T-helper 2 cell treated with Interferon-gamma antibody and Interleukin-4, amounts not matched to agents 5 μg/mL and 100 μg/mL, for 36 hours (primary cell): Measurements from ENCODE around the gene SMCP.

Experiments
- DNase-seq: peaks from one replicate; pipeline ENCODE4 v3.0.0; 2021; ENCODE audit warnings: low spot score
- H3K27ac Mint-ChIP-seq: one replicate; pipeline ENCODE4 v1.8.0; 2021; ENCODE audit warnings: mild to moderate bottlenecking, mixed read lengths
- H3K27me3 Mint-ChIP-seq: one replicate; pipeline ENCODE4 v1.8.0; 2021; ENCODE audit warnings: low read depth, mixed read lengths
- H3K36me3 Mint-ChIP-seq: one replicate; pipeline ENCODE4 v1.8.0; 2021; ENCODE audit warnings: low read depth, mixed read lengths
- H3K4me1 Mint-ChIP-seq: one replicate; pipeline ENCODE4 v1.8.0; 2021; ENCODE audit warnings: low read depth, mixed read lengths
- H3K4me3 Mint-ChIP-seq: one replicate; pipeline ENCODE4 v1.8.0; 2022; ENCODE audit warnings: mild to moderate bottlenecking, moderate library complexity, mixed read lengths
- H3K9me3 Mint-ChIP-seq: one replicate; pipeline ENCODE4 v1.8.0; 2021; ENCODE audit warnings: mixed read lengths

The SMCP gene

DNA sequence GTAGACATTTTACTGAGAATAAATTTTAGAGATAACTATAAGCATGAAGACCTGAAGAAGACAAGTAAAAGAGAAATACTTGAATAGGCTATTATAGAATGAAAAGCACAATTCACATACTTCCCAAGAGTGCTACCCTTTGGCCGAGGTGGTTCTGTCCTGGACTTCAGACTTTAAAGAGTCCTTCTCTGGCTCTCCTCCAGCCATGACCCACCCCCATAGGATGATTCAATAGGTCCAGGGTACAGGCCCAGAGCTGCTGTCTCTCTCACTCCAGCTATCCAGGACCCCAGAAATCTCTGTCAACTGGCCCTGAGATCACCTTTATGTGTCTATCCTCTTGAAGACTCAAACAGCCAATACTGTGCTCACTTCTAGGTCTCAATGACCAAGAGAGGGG, 1.3 kb upstream of the SMCP start:
- Mint-ChIP-seq H3K4me3 (no peak overlapping the region), H3K27me3 (peaks cover 2% of the 10 kb centered on the region), H3K27ac (no peak overlapping the region), H3K9me3 (no peaks in the 10 kb centered on the region), H3K4me1 (no peaks in the 10 kb centered on the region), H3K36me3 (no peaks in the 10 kb centered on the region)
- DNase-seq = no peak

DNA sequence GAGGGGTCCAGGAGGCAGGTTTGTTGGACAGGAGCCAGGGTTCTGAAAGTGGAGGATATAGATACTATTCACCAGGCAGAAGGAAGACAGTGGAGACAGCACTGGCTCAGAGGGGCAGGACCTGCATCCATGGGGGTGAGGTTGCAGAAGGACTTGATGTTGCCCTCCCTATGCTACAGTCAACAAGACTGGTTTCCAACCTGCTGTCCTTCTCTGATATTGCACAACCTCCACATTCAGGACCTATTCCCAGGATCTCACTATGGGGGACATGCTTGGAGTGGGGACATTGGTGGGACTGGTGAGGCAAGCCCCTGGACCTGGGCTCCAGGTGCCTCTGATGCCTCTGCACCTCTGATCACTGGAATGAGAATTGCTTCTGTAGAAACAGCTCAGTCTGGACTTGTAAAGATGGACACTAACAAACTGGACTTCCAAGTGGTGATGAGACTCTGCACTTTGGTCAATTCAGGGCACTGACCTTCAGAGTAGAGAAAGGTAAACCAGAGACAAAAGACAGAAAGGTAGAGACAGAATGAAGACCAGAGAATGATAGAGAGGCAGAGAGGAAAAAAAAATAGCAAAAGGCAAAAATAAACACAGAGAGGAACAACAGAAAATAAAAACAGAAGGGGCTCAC, 1.6 kb downstream of the SMCP start:
- no peak for DNase-seq
- Mint-ChIP-seq H3K9me3 (no peaks in the 10 kb centered on the region), H3K4me3 (no peak overlapping the region), H3K4me1 (no peaks in the 10 kb centered on the region), H3K27me3 (peaks cover 2% of the 10 kb centered on the region), H3K36me3 (no peaks in the 10 kb centered on the region), H3K27ac (no peak overlapping the region)

DNA sequence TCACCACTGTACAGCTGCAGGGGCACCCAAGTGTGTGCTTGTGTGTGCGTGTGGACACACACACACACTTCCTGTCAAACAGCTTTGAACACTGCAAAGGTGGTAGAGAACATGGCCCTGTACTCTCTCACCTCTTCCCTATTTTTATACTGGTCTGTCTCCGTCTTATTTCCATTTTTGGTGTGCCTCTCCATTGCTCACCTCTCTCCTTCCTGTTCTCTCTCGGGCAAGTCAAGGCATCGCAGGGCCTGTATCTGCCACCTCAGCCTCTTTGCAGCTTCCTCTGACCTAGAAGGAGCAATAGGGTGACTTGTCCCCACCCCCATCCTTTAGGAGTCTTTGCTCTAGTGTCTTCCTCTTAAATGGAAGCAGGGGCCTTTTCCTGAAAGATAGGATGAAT, 2.2 kb downstream of the SMCP start:
- Mint-ChIP-seq H3K27ac (no peak overlapping the region), H3K9me3 (no peaks in the 10 kb centered on the region), H3K27me3 (no peaks in the 10 kb centered on the region), H3K36me3 (no peaks in the 10 kb centered on the region), H3K4me3 (no peak overlapping the region), H3K4me1 (no peaks in the 10 kb centered on the region)
- DNase-seq = no peak

DNA sequence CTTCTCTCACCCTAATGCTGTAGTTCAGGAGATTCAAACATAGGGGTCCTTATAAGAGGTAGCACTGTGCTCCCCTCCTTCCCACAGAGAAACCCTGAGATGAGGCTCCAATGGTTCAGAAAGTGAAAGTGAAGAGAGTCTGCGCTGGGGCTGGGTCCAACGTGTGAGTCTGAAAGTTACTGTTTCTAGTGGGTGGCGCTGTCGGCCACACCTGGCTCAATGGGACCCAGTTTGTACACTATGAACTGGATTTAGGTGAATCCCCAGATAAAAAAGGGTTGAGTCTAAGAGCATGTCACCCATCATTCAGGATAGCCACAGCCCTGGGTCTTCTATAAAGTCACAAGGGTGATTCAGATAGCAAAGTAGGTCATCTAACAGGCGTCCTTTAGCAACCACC, 2.8 kb downstream of the SMCP start:
- Mint-ChIP-seq H3K9me3 (no peaks in the 10 kb centered on the region), H3K4me3 (no peak overlapping the region), H3K27ac (no peak overlapping the region), H3K27me3 (no peaks in the 10 kb centered on the region), H3K36me3 (no peaks in the 10 kb centered on the region), H3K4me1 (no peaks in the 10 kb centered on the region)
- no peak for DNase-seq

DNA sequence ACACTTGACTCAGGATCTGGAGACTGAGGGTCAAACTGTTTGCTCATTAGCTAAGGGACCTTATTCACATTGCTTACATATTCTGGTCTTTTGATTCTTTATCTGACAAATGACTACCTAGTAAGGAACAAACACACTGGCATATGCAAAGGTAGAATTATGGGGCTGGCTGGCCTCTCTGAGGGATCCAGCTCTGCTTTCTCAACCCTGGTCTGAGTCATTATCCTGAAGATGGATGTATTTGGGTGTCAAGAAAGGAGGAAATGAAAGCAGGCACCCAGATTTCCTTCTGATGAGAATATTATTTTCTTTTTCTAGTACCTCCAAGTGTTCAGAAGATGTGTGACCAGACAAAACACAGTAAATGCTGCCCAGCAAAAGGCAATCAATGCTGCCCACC, 6.0 kb downstream of the SMCP start:
- no peak overlapping the region for H3K4me3 Mint-ChIP-seq
- no peaks in the 10 kb centered on the region for H3K9me3 Mint-ChIP-seq
- H3K36me3 Mint-ChIP-seq = no peaks in the 10 kb centered on the region
- no peaks in the 10 kb centered on the region for H3K4me1 Mint-ChIP-seq
- H3K27ac Mint-ChIP-seq = no peak overlapping the region
- no peak for DNase-seq
- peaks cover 2% of the 10 kb centered on the region for H3K27me3 Mint-ChIP-seq

DNA sequence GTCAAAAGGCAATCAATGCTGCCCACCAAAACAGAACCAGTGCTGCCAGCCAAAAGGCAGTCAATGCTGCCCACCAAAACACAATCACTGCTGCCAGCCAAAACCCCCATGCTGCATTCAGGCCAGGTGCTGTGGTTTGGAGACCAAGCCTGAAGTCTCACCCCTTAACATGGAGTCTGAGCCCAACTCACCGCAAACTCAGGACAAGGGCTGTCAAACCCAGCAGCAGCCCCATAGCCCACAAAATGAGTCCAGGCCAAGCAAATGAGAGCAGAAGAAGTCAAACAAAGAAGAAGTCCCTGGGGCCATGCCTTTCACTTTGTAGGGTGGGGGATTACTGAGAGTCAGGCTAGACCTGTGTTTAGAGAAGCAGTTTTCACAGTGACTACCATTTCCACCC, 6.4 kb downstream of the SMCP start:
- Mint-ChIP-seq H3K27me3 (peaks cover 2% of the 10 kb centered on the region), H3K4me3 (no peak overlapping the region), H3K27ac (no peak overlapping the region), H3K36me3 (no peaks in the 10 kb centered on the region), H3K9me3 (no peaks in the 10 kb centered on the region), H3K4me1 (no peaks in the 10 kb centered on the region)
- no peak for DNase-seq

DNA sequence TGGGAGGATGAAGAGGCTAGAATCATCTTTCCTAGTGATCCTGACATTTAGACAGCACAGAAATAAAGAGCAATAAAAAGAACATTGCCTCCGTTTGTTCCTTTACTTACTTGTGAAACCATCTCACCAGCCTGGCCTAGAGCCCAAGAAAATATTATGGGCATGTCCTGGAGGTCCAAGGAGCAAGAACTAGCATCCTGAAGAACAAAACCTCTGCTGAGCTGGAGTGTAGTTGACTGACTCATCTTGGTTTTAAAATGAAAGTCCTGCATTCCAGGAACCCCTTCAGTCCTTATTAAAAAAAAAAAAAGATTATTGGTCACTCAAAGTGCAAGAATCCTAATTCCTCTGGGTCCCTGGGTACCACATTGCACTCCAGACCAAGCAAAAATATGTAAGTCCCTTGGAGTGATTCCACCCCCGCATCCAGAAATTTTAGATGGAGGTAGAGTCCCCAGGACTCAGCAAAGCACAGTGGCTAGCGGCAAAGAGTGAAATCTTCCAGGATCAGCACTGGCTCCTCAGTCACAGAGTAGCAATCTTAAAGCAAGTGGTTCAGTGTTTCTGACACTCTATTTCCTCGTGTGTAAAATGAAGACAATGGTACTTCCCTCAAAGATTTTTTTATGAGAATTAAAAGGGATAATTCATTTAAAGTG, 7.0 kb downstream of the SMCP start:
- DNase-seq = no peak
- Mint-ChIP-seq H3K9me3 (no peaks in the 10 kb centered on the region), H3K36me3 (no peaks in the 10 kb centered on the region), H3K27me3 (peaks cover 6% of the 10 kb centered on the region), H3K4me1 (no peaks in the 10 kb centered on the region), H3K4me3 (no peak overlapping the region), H3K27ac (no peak overlapping the region)

DNA sequence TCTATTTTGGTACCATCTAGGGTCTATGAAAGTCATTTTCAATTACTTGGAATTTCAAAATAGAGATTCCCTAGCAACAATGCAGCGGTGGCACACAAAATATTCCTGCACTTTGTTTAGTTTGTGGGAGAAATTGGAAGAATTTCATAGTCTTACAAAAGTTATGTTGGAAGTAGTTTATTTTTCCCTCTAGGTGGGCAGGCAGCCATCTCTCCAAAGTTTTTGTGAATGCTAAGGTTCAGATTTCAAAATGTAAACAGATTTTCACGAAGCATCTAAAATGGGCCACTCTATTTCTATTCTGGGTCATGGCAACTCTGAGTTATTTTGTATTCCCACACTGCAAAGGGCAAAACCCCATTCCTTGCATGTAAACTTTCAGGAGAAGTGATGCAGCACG, 8.0 kb downstream of the SMCP start:
- Mint-ChIP-seq H3K9me3 (no peaks in the 10 kb centered on the region), H3K36me3 (no peaks in the 10 kb centered on the region), H3K4me3 (no peak overlapping the region), H3K27me3 (peaks cover 9% of the 10 kb centered on the region), H3K27ac (no peak overlapping the region), H3K4me1 (no peaks in the 10 kb centered on the region)
- no peak for DNase-seq

DNA sequence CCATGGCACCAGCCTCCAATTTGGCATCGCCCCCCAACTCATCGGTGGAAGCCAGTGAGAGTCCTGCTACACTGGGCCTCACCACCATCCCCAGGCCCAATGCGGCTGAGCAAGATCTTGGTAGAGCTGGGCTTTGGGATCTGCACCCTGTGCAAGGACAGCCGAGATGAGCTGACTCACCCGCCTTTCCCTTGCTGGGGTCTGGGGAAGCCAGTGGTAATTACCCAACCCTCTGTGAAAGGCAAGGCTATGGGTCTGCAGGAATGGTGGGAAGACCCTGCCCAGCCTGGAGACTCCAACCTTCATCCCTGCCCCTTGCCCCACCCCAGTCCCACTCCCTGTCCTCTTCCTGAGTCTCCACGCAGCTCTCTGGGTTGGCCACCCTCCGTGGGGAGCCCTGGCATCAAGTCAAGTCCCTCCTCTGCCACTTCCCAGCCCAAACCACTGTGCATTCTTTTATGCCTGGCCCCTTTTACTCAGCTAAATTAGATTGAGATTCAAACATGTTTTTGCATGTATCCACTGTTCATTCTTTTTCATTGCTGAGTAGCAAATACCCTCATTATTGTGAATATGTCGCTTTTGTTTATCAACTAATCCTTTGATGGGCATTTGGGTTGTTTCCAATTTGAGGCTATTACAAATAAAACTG, 8.8 kb downstream of the SMCP start:
- Mint-ChIP-seq H3K9me3 (no peaks in the 10 kb centered on the region), H3K4me3 (no peak overlapping the region), H3K27ac (no peak overlapping the region), H3K36me3 (no peaks in the 10 kb centered on the region), H3K4me1 (no peaks in the 10 kb centered on the region), H3K27me3 (peaks cover 9% of the 10 kb centered on the region)
- no peak for DNase-seq

DNA sequence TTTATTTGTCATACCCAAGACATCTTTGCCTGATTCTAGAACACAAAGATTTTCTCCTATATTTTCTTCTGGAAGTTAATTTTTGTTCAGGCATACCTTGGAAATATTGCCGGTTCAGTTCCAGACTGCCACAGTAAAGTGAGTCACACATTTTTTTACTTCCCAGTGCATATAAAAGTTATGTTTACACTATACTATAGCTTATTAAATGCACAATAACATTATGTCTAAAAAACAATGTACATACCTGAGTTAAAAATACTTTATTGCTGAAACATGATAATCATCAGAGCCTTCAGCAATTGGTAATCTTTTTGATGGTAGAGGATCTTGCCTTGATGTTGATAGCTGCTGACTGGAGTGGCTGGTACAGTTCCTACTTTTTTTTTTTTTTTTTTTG, 10.0 kb downstream of the SMCP start:
- Mint-ChIP-seq H3K4me3 (no peak overlapping the region), H3K9me3 (no peaks in the 10 kb centered on the region), H3K27me3 (peaks cover 13% of the 10 kb centered on the region), H3K27ac (no peak overlapping the region), H3K36me3 (no peaks in the 10 kb centered on the region), H3K4me1 (no peaks in the 10 kb centered on the region)
- DNase-seq = no peak

DNA sequence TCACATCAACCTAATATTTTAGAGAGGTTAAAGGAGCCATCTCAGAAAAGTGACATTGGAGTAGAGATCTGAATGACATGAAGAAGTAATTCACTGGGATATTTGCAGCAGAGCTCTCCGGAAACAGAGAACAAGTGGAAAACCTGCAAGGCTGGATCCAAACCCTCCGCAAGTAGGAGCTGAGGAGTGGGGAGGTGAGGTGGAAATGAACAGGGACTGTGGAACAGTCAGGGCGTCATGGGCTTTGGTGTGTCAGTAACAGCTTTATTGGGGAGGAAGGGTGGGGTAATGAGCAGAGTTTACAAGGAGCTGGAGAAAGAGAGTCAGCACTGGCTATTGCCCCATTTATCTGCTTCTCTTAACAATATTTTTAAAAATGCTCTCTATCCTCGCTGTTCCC, 20.9 kb downstream of the SMCP start:
- no peaks in the 10 kb centered on the region for H3K9me3 Mint-ChIP-seq
- no peak for DNase-seq
- H3K4me1 Mint-ChIP-seq = no peaks in the 10 kb centered on the region
- peaks cover 9% of the 10 kb centered on the region for H3K27me3 Mint-ChIP-seq
- no peak overlapping the region for H3K27ac Mint-ChIP-seq
- H3K36me3 Mint-ChIP-seq = no peaks in the 10 kb centered on the region
- H3K4me3 Mint-ChIP-seq = no peak overlapping the region

DNA sequence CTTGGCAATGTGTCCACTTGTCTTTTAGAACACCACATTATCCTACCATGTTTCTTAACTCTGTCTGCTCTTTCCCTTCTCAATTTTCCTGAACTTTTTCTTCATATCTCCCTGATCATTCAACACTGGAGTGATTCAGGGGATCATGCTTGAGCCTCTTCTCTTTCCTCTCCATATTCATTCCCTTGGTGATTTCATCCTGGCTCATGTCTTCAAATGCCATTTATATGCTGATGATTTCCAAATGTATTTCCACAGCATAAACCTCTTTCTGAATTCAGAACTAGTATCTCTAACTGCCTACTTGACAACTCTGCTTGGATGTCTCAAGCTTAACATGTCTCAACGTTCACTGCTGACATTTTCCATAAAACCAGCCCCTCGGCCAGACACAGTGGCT, 21.8 kb downstream of the SMCP start:
- no peaks in the 10 kb centered on the region for H3K9me3 Mint-ChIP-seq
- H3K36me3 Mint-ChIP-seq = no peaks in the 10 kb centered on the region
- DNase-seq = no peak
- H3K27ac Mint-ChIP-seq = no peak overlapping the region
- no peak overlapping the region for H3K4me3 Mint-ChIP-seq
- H3K4me1 Mint-ChIP-seq = no peaks in the 10 kb centered on the region
- H3K27me3 Mint-ChIP-seq = peaks cover 4% of the 10 kb centered on the region

DNA sequence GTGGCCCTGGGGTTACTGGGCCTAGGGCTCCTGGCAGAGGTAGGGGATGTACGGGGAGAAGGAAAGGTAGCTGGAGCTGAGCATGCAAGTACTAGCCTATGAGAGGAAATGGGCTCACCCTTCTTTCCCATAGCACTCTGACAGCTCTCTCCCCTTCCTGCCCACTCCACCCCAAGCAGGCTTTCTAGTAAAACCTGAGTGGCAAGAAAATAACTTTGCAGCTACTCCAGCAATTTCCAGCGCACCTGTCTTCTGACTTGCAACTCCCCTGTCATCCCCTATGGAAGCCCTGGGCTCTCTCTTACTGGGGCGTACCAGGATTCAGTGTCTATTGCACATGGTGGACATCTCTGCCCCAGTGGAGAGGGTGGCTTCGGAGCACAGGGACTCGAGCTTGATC, 23.5 kb downstream of the SMCP start:
- no peak overlapping the region for H3K4me3 Mint-ChIP-seq
- no peaks in the 10 kb centered on the region for H3K36me3 Mint-ChIP-seq
- H3K27me3 Mint-ChIP-seq = peaks cover 2% of the 10 kb centered on the region
- H3K27ac Mint-ChIP-seq = no peak overlapping the region
- DNase-seq = no peak
- H3K4me1 Mint-ChIP-seq = no peaks in the 10 kb centered on the region
- H3K9me3 Mint-ChIP-seq = no peaks in the 10 kb centered on the region

DNA sequence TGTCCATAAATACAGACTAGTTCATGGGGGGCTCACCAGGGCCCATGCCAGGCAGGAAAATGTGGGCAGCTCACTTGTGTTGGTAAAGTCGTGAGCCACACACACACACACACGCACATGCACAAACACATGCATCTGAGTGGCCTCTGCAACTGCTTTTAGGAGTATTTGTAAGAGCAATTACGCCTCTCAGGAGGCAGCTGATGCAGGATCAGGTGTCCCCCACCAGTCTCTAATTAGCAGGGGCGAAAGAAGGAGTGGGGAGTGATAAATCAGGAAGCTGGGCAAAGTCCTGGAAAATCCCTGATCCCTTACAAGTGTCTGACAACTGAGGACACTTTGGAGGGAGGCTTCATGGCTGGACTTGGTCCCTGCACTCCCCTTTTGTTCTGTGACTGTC, 24.5 kb downstream of the SMCP start:
- H3K9me3 Mint-ChIP-seq = no peaks in the 10 kb centered on the region
- DNase-seq = no peak
- no peaks in the 10 kb centered on the region for H3K4me1 Mint-ChIP-seq
- H3K36me3 Mint-ChIP-seq = no peaks in the 10 kb centered on the region
- H3K4me3 Mint-ChIP-seq = no peak overlapping the region
- H3K27me3 Mint-ChIP-seq = peaks cover 2% of the 10 kb centered on the region
- no peak overlapping the region for H3K27ac Mint-ChIP-seq
